Right lung (tissue), 5 donors: Measurements from ENCODE around the gene LGR5. TPM values are rescaled to one million over a fixed set of nuclear protein-coding genes. Genes with fewer than 3 reads are reported as not detected.
A peak's percentile ranks its signal among the peaks of the same experiment; 100 is the strongest.
"Not testable (repeated sequence)": the region's sequence is repeated elsewhere in the genome, so short reads cannot be mapped to it uniquely, and the experiment has no call there.

ENCODE experiments used
- DNase-seq, 2 donors: peaks; one replicate each; pipeline ENCODE4 v3.0.0-alpha.2; 2013
- polyA plus RNA-seq, 5 donors: library from polyadenylated mRNA; unstranded; fragments of 120-200 nt; gene quantifications; one replicate each; pipeline versions ENCODE4 v1.2.1 to v1.2.3, GENCODE V29; 2013; ENCODE audit warnings: inconsistent platforms in 1 of 5, low replicate concordance in 1 of 5; ENCODE audit not compliant: insufficient read length in 5 of 5, insufficient read depth in 1 of 5

The LGR5 gene
- polyA plus RNA-seq, 5 donors = 2.2 to 5.1 (median 2.8) TPM

- no peak for DNase-seq
Measured at GRCh38 chr12:71472441-71472911, 32.9 kb downstream of the LGR5 start.

DNA sequence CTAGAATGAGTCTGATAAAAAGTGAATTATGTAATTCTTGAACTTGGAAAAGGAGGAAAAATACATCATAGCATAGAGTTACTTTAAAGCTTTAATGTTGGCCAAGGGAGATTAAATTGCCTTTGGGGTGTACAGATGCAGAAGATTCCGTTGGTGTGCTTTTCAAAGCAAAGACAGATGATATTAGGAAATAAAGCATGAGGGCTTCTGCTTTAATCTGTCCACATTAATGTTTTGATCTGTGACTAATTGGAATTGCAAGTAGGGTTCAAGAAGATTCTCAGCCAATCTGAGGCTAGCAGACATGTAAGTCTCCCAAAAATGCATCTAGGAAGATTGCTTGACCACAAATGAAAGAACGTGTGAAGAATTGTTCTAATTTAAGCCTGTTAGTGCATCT is 35.2 kb downstream of the LGR5 start:
- DNase-seq = no peak

- DNase-seq = no peak
Measured at GRCh38 chr12:71475280-71475679, 35.7 kb downstream of the LGR5 start.

- no peak for DNase-seq
Measured at GRCh38 chr12:71476513-71476912, 36.9 kb downstream of the LGR5 start.

DNA sequence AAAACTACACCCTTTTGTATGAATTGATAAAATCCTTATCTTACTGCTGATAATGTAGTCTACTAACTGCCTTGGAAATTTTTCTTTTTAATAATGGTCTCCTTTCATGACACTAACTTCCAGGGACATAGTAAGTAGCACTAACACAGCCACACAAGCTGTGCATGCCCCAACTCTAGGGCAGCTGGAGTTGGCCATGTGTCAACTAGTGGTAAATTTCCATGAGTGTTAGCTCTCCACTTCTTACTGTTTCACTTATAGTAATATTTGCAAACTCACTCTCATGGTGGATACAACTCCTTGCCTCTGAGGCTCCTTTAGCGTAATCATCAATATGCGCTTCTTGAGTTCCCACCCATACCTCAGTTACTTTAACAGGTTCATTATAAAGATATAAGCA is 38.0 kb downstream of the LGR5 start:
- DNase-seq = peak in 1 of 2 donors; percentile 3

DNA sequence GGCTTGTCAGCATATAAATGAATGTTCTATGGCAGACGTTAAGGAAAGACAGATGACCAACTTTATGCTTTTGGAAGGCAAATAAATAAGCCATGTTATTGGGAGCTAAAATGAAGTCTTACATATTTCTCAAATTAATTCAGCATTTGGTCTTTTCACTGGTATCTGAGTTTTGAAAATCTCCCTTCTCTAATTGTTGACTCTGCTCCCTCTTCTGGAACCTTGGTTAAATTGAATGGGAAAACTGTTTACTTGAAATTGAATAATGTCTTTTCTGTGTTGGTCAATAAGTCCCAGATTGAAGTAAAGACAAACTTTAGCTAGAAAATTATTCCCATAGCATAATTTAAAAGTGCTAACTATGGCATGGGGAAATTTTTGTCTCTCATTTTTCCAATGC is 38.7 kb downstream of the LGR5 start:
- no peak for DNase-seq

DNA sequence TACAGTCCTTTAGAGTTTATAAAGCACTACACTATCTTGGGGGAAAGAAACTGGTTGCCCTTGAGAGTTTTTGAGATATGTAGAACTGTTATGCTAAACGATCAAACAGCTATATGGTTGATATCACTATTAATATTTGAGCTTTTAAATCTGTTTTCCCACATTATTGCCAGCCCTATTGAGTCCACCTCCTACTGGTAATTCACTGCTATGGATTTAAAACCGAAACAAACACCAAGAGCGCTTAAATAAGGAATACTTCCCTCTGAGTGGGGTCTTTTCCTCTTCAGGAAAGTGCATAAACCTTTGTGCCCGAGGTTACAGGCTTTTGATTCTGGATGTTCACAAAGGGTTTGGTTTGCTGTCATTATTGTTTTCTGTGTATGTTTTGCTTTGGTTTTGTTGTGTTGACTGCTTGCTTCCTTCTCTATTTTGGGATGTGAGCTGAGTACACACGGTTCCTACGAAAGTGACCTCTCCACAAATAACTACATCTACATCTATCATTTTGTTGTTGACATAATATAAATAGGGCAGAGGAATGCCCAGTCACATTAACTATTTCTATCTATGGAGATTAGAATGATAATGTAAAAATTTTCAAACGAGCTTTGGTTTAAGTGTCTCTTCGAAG is 44.8 kb downstream of the LGR5 start:
- DNase-seq = no peak

DNA sequence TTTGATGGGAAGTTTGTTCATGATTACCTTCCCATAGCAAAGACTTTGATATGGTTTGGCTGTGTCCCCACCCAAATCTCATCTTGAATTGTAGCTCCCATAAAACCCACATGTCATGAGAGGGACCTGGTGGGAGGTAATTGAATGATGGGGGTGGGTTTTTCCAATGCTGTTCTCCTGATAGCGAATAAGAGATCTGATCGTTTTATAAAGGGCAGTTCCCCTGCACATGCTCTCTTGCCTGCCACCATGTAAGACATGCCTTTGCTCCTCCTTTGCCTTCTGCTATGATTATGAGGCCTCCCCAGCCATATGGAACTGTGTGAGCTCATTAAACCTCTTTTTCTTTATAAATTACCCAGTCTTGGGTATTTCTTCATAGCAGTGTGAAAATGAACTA is 51.2 kb downstream of the LGR5 start:
- DNase-seq = not testable (repeated sequence)

DNA sequence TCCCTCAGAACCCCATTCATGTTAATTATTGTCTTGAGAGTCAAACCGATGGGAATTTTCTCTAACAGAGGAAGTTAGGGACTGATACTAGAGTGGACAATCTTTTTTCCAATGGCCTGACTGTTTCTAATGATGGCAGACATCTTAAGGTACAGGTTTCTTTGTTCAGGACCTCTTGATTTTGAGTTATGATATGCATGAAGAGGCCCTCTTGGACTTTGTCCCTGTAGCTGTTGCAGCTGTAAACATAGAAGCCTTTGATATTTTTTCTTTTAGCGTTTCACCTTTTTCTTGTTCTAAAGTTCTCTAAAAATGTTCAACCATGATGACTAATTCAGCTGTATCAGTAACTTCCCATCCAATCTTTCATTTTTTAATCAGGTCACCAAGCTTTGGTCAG is 53.0 kb downstream of the LGR5 start:
- no peak for DNase-seq

DNA sequence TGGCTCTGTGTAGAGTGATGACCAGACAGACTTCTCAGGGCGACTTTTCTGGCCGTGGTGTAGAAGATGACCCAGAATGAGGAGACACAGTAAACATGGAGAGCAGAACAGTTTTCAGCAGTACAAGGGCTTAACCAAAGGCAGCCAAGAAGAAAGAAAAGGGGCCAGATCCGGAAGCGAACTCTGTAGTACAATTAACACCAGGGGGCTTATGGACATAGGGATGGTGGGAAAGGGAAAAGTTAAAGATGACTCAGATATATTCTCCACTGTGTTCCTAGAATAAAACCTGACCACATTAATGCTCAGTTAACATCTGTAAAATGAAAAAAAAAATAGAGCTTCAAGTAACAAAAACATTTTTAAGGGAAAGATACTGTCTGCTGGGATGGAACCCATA is 60.2 kb downstream of the LGR5 start:
- no peak for DNase-seq

GRCh38 chr12:71503579-71504391 is 64.2 kb downstream of the LGR5 start:
- DNase-seq = no peak

- DNase-seq = no peak
Measured at GRCh38 chr12:71504476-71504875, 64.9 kb downstream of the LGR5 start.

DNA sequence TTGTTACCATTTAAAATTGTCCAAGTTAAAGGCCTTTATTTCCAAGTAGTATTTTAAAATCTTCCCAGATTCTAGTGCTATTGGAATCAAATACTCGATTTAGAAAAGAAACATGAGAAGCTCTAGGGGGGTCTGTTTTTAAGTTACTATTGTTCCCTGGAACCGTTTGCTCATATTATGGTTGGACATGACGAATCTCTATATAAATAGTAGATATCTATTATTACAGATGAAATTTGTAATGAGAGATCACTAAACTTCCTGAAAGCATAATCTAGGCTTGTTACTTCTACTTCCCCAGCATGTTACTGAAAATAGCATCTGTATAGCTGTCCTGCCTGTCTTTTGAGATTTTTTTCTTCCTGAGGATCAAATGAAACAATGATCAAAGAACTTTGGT is 70.1 kb downstream of the LGR5 start:
- no peak for DNase-seq

GRCh38 chr12:71517145-71517846 is 77.7 kb downstream of the LGR5 start:
- DNase-seq = no peak

DNA sequence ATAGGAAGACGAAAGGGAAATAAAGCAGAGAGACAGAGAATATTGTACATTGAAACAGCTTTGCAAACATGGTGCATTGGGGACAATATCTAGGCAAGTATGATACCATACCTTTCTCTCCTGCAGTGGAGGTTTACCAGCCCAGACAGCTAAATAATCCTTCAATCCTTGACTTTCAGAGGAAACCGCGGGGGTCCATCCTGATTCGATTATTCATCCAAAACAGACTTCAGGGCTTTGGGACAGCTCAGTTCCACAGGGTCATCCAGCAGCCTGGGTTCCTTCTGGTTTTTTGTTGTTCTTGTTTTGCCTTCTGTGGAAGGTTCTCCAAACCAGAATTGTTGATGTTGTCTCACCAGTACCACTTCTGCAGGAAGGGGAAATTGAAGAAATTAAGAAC is 81.5 kb downstream of the LGR5 start:
- no peak for DNase-seq

DNA sequence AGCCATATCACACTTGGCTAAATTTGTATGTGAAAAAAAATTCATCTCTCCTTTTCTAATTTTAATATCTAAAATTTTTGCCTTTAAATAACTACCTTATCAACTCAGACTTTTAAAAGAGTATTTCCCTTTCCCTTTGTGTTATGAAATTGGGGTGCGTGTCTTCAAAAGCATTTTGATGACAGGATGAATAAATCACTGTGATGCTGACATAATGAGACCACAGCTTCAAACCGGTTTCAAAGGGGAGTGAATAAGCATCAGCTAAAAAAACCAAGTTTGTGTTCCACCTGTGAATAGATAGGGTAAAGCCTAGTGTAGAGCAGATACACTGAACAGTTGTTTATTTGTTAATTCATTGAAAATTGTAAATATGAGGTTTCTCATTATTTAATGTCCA is 85.0 kb downstream of the LGR5 start:
- no peak for DNase-seq

GRCh38 chr12:71533703-71534102 is 94.1 kb downstream of the LGR5 start:
- DNase-seq = no peak

DNA sequence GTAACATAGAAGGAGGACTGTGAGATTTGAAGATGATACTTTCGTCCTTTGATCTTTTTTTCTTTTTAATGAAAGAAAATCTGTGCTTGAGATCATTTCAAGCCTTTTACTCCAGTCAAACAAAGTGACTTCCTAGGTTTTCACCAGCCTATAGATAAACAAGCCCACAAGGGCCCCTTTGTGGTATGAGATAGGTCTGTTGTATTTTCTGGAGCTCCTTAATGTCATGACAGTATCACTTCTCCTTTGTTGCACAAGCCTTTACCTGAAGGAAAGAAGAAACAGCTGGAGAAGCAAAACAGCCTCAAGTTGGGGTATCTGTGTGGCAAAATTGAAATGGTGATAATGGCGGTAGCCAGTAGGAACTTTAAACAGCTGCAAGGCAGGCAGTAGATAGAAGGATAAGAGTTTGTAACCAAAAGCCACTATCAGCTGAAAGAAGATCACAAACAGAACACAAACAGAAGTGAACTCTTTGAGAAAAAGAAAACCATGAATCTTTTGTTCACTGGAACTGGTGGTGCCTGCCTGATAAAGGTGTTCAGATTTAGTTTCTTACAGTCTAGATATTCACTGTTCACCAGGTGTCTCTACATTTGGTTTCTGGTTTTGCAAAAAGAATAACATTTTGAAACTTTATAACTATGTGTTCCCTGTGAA is 96.8 kb downstream of the LGR5 start:
- DNase-seq = no peak

- no peak for DNase-seq
Measured at GRCh38 chr12:71536939-71537622, 97.5 kb downstream of the LGR5 start.

- no peak for DNase-seq
Measured at GRCh38 chr12:71538807-71539206, 99.2 kb downstream of the LGR5 start.

DNA sequence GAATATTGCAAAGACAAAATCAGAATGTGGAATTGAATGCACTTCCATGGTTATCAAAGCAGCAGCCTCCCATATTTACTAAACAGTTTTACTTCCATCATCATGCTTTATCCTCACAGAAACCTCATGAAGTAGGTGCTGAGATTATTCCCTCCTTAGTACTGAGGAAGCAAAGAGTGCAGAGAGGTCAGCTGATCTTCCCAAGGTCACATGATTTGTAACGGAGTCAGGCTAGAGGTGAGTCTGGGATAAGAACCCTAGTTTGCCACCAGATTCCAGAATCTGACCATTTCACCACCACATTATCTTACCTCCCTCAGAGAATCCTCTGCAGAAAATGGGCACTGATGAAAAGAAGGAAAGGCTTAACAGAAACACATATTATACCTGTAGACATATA is 102.0 kb downstream of the LGR5 start:
- DNase-seq = no peak
